Lung (tissue), 12 donors: ENCODE measurements around the gene MAPK12. TPM values are rescaled to one million over a fixed set of nuclear protein-coding genes. Genes with fewer than 3 reads are reported as not detected.

Experiments used
- ATAC-seq: fragments of 200-7000 bp; cut with Tn5 transposase; one replicate; pipeline ENCODE4 v1.9.1; 2020; ENCODE audit warnings: moderate number of reproducible peaks; ENCODE audit not compliant: insufficient read depth, low FRiP score
- DNase-seq, 3 donors: peaks; one replicate each; pipeline ENCODE4 v3.0.0-alpha.2; 2013 to 2017
- H3K27ac ChIP-seq, 2 donors: one replicate each; pipeline ENCODE4 v1.5.1; 2013; ENCODE audit warnings: mild to moderate bottlenecking in 2 of 2, moderate library complexity in 2 of 2, control low read depth in 1 of 2, inconsistent platforms in 1 of 2, low read depth in 1 of 2, low read length in 1 of 2
- H3K27me3 ChIP-seq, 3 donors: one replicate each; pipeline ENCODE4 v1.5.1; 2013; ENCODE audit warnings: low read length in 2 of 3; ENCODE audit not compliant: control insufficient read depth in 3 of 3, insufficient read depth in 3 of 3
- H3K36me3 ChIP-seq, 4 donors: one replicate each; pipeline ENCODE4 v1.5.1; 2013; ENCODE audit warnings: low read length in 4 of 4, mild to moderate bottlenecking in 1 of 4, moderate library complexity in 1 of 4; ENCODE audit not compliant: control insufficient read depth in 4 of 4, insufficient read depth in 4 of 4
- H3K4me1 ChIP-seq, 5 donors: one replicate each; pipeline ENCODE4 v1.5.1; 2013; ENCODE audit warnings: low read length in 5 of 5, mild to moderate bottlenecking in 2 of 5, moderate library complexity in 1 of 5; ENCODE audit not compliant: control insufficient read depth in 5 of 5, insufficient read depth in 5 of 5
- H3K4me3 ChIP-seq: one replicate; pipeline ENCODE4 v1.5.1; 2013; ENCODE audit warnings: mild to moderate bottlenecking, control low read depth, moderate library complexity
- H3K9ac ChIP-seq, 2 donors: one replicate each; pipeline ENCODE4 v1.5.1; 2013; ENCODE audit warnings: low read length in 2 of 2, control low read depth in 1 of 2; ENCODE audit not compliant: insufficient read depth in 1 of 2
- H3K9me3 ChIP-seq, 4 donors: one replicate each; pipeline ENCODE4 v1.5.1; 2013; ENCODE audit warnings: low read length in 3 of 4, mild to moderate bottlenecking in 1 of 4, moderate library complexity in 1 of 4; ENCODE audit not compliant: control insufficient read depth in 4 of 4, insufficient read depth in 3 of 4
- WGBS, 2 donors: extraction: QIAGEN DNeasy Blood & Tissue Kit; methylation state at CpG; one replicate each; pipeline ENCODE4 v1.1.7; 2013; 5-methylcytosine and 5-hydroxymethylcytosine counted together
- polyA plus RNA-seq, 2 donors: library from polyadenylated mRNA; stranded (reverse); fragments of 200-250 nt; gene quantifications; one replicate each; pipeline ENCODE4 v1.2.1, GENCODE V29; 2013
- total RNA-seq, 2 donors: library from RNA; depleted of rRNA in 1 of 2; stranded (reverse); fragments of >200 nt in 1 of 2; gene quantifications; one replicate each; pipeline ENCODE4 v1.2.1, GENCODE V29; 2014 to 2021
- TF ChIP-seq, protein P1 (sequence below): IDR thresholded peaks from 2 replicates; pipeline ENCODE4 v1.5.1; 2012; ENCODE audit warnings: mild to moderate bottlenecking; ENCODE audit errors: control extremely low read depth, extremely low read depth
- donor health status: control.
- donor health status: control.
- donor health status: Bipolar disorder and iron deficiency.
- donor health status: healthy.
- donor health status: DM: yes; HTN: yes; CAD: no.

MAPK12 gene
- total and polyA plus RNA-seq, 4 donors = 10.4 to 13.1 (median 11.9) TPM

DNA sequence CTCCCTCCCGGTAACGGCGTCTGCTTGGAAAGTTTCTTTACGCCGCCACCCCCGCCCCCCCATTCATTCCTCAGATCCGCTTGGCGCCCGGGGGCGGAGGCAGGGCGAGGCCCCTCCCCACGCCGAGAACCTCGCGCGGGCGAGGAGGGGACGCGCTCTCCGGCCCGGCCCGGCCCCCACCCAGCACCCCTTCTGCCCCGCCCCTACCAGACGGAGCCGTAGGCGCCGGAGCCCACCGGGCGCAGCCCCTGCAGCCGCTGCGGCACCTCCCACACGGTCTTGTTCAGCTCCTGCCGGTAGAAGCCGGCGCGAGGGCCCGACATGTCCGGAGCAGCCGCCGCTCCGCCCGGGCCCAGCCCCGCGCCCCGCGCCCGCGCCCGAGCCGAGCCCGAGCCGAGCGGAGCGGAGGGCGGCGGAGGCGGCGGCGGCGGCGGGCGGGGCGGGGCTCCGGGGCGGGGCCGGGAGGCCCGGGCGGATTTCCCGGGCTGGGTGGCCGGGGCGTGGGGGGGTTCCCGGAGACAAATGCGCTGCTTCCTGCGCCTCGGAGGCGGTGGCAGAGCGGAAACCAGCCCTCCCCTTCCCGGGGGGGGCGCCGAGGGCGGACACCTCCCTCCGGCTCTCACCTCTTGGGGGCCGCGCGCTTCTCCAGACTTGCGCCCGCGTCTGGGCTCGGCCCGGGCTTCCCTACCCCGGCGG is 8.6 kb upstream of the MAPK12 start, which contains the start of gene MAPK11:
TSS of gene MAPK11 (minus strand) at position 411 of the 696 bp plus-strand sequence. CDS start at position 323, 88 bp downstream.
- Histone ChIP-seq H3K9ac (no peak within 1 kb of the TSS), H3K27ac (peak within 1 kb of the TSS; percentile 46 to 71), H3K27me3 (no peaks in the 10 kb centered on the region), H3K4me1 (peaks cover 0 to 30% (median 18%) of the 10 kb centered on the region in 5 donors), H3K36me3 (peaks cover 0 to 6% (median 3%) of the 10 kb centered on the region in 4 donors), H3K4me3 (peak within 1 kb of the TSS; percentile 32), H3K9me3 (no peaks in the 10 kb centered on the region)
- 0 to 1% methylated on average over 63 to 92 of the region's 92 CpGs for WGBS, 2 donors
- ATAC-seq (peak; percentile 8), DNase-seq (peak in 2 of 3 donors; percentile 39 to 48)
- TF ChIP-seq, protein P1, sequence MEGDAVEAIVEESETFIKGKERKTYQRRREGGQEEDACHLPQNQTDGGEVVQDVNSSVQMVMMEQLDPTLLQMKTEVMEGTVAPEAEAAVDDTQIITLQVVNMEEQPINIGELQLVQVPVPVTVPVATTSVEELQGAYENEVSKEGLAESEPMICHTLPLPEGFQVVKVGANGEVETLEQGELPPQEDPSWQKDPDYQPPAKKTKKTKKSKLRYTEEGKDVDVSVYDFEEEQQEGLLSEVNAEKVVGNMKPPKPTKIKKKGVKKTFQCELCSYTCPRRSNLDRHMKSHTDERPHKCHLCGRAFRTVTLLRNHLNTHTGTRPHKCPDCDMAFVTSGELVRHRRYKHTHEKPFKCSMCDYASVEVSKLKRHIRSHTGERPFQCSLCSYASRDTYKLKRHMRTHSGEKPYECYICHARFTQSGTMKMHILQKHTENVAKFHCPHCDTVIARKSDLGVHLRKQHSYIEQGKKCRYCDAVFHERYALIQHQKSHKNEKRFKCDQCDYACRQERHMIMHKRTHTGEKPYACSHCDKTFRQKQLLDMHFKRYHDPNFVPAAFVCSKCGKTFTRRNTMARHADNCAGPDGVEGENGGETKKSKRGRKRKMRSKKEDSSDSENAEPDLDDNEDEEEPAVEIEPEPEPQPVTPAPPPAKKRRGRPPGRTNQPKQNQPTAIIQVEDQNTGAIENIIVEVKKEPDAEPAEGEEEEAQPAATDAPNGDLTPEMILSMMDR = no peak

DNA sequence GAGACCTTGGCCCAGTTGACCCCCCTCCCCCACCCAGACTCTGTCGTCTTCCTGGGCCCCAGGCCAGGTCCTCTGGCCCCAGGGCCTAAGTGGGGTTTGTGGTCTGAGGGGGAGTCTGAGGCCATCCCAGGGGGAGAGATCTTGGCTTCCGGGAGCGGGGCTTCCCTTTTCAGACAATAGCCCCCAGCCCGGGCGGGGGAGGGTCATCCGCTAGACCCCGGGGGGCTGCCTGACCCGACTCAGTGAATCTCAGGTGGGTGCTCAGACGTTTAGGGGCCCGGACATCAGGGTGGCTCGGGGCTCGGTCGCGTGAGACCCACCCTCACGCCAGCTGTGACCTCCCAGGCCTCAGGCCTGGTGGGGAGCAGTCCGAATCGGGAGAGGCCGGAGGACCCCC is 8.1 kb upstream of the MAPK12 start:
- DNase-seq (no peak), ATAC-seq (no peak)
- Histone ChIP-seq H3K27ac (peak overlapping the region in 1 of 2 donors; percentile 2), H3K9me3 (no peaks in the 10 kb centered on the region), H3K27me3 (no peaks in the 10 kb centered on the region), H3K4me3 (no peak overlapping the region), H3K4me1 (peaks cover 0 to 30% (median 18%) of the 10 kb centered on the region in 5 donors), H3K36me3 (peaks cover 0 to 2% (median 0%) of the 10 kb centered on the region in 4 donors), H3K9ac (no peak overlapping the region)
- 8 to 12% methylated on average over 18 of the region's 18 CpGs for WGBS, 2 donors
- TF ChIP-seq, protein P1 = no peak

DNA sequence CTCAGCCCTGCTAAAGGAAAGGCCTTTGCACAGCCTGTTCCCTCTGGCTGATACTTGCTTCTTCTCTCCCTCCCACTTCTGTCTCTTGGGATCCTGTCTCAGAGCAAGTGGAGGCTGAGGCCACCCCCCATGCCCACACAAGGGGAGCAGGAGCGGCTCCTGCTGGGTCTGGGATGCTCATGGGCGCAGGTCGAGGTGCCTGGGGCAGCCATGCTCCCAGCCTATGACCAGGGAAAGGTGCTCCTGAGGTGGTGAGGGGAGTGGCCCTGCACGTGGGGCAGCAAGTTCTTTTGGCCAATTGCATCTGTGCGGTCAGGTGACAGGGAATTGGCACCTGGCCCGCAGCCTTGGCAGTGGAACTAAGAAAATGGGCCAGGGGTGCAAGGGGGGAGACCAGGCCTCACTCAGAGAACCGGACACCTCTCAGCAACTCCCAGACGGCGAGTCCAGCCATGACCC is 7.2 kb upstream of the MAPK12 start:
- H3K27ac ChIP-seq = no peak overlapping the region
- no peaks in the 10 kb centered on the region for H3K9me3 ChIP-seq
- H3K27me3 ChIP-seq = no peaks in the 10 kb centered on the region
- 49 to 61% methylated on average over 9 of the region's 9 CpGs for WGBS, 2 donors
- ATAC-seq = no peak
- DNase-seq = peak in 2 of 3 donors; percentile 49 to 58
- no peak overlapping the region for H3K4me3 ChIP-seq
- H3K9ac ChIP-seq = no peak overlapping the region
- peaks cover 0 to 30% (median 18%) of the 10 kb centered on the region in 5 donors for H3K4me1 ChIP-seq
- TF ChIP-seq, protein P1 = no peak
- peaks cover 0 to 2% (median 0%) of the 10 kb centered on the region in 4 donors for H3K36me3 ChIP-seq
